Measurements from ENCODE around the gene ERICH6. TPM values are rescaled to one million over a fixed set of nuclear protein-coding genes. Genes with fewer than 3 reads are reported as not detected.

The ERICH6 gene
- total and polyA plus RNA-seq, 2 experiments from 2014 or later, result 0.32 TPM; not detected in 1

- TF ChIP-seq ETS1 (IDR thresholded peaks at IDR 0.05), result no peak
- TF ChIP-seq POLR2AphosphoS5 (IDR thresholded peaks at IDR 0.05; ENCODE audit: low read depth), result no peak
- no peak for TF ChIP-seq ZNF114 (CRISPR knock-in tag; IDR thresholded peaks at IDR 0.05)
- TF ChIP-seq EZH2phosphoT487 (IDR thresholded peaks at IDR 0.05; ENCODE audit: unreplicated experiment), result no peak
- TF ChIP-seq REST (IDR thresholded peaks at IDR 0.05; ENCODE audit: unreplicated experiment), result no peak
- TF ChIP-seq STAT1 (IDR thresholded peaks at IDR 0.05; ENCODE audit: unreplicated experiment), result no peak
Measured at GRCh38 chr3:150682279-150682678, 21.4 kb downstream of the ERICH6 start (continued).

- Histone ChIP-seq H2AFZ (no peak overlapping the region), H3K4me3 (no peak overlapping the region), H3K79me2 (replicated peaks; ENCODE audit: insufficient read depth) (no peaks in the 10 kb centered on the region), H3K36me3 (ENCODE audit: insufficient read depth) (peaks cover 4% of the 10 kb centered on the region; the same call in 1 of the 2 replicates), H3F3A (replicated peaks; ENCODE audit: low read depth) (no peaks in the 10 kb centered on the region), H3K27ac (ENCODE audit: low read depth) (no peak overlapping the region), H3K4me1 (ENCODE audit: insufficient read depth) (no peaks in the 10 kb centered on the region), H3K4me2 (no peak overlapping the region), H4K20me1 (replicated peaks; ENCODE audit: insufficient read depth) (no peaks in the 10 kb centered on the region), H3K27me3 (ENCODE audit: insufficient read depth) (no peaks in the 10 kb centered on the region), H3K9me2 (ENCODE audit: insufficient read depth) (no peaks in the 10 kb centered on the region)
- ATAC-seq (no peak), DNase-seq (ENCODE audit: low spot score) (no peak)
- Mint-ChIP-seq H3K4me3 (no peak overlapping the region), H3K4me1 (no peaks in the 10 kb centered on the region), H3K27me3 (ENCODE audit: insufficient read depth, low read depth, poor library complexity) (peaks cover 2% of the 10 kb centered on the region), H3K9me3 (peaks cover 5% of the 10 kb centered on the region), H3K36me3 (ENCODE audit: low read depth) (peaks cover 5% of the 10 kb centered on the region; the same call in 2 of the 3 replicates), H3K27ac (no peak overlapping the region)
- TF ChIP-seq REST (IDR thresholded peaks at IDR 0.05; ENCODE audit: unreplicated experiment) (no peak), EZH2phosphoT487 (IDR thresholded peaks at IDR 0.05; ENCODE audit: unreplicated experiment) (no peak), ZNF331 (CRISPR knock-in tag; IDR thresholded peaks at IDR 0.05; ENCODE audit: low read depth) (no peak), JUNB (IDR thresholded peaks at IDR 0.05; ENCODE audit: unreplicated experiment) (no peak), CREB1 (CRISPR knock-in tag; IDR thresholded peaks at IDR 0.05; ENCODE audit: low read depth) (no peak), NANOG (IDR thresholded peaks at IDR 0.05; ENCODE audit: borderline replicate concordance) (no peak)
Measured at GRCh38 chr3:150681057-150681456, 22.7 kb downstream of the ERICH6 start.
